Endothelial cell of coronary artery (primary cell): Measurements from ENCODE around the gene GOLGA8O. TPM values are rescaled to one million over a fixed set of nuclear protein-coding genes. Genes with fewer than 3 reads are reported as not detected.

ENCODE experiments used
- total RNA-seq: library from RNA; depleted of rRNA; stranded (reverse); fragments of >200 nt; gene quantifications from 2 replicates; pipeline ENCODE4 v1.2.3, GENCODE V29; 2014

GOLGA8O gene
- total RNA-seq, result 0.09 and 0.19 TPM in 2 replicates

DNA sequence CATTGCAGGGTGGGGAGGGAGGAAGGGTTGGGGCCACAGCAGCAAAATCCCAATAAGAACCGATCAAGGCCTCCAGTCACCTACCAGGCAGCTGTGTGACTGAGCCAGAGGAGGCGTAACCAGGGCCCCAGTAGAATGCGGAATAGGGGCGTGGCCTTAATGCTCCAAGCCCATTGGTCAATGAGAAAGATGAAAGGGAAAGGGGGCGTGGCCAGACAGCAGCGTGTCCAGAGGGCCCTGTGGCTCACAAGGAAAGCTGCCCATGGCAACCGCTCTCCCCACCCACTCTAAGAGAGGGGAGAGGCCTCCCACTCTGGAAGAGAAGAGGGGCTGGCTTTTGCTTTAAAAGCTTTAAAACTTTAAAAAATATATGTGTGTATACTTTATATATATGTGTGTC lies at the start of gene GOLGA8O:
Gene GOLGA8O, minus strand, starts transcription at position 101 of the 400 bp plus-strand sequence. Its CDS starts 98 bp downstream, at position 3.

DNA sequence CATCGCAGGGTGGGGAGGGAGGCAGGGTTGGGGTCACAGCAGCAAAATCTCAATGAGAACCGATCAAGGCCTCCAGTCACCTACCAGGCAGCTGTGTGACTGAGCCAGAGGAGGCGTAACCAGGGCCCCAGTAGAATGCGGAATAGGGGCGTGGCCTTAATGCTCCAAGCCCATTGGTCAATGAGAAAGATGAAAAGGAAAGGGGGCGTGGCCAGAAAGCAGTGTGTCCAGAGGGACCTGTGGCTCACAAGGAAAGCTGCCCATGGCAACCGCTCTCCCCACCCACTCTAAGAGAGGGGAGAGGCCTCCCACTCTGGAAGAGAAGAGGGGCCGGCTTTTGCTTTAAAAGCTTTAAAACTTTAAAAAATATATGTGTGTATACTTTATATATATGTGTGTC lies 52.2 kb downstream of the GOLGA8O start, which contains the start of gene GOLGA8K:
Gene GOLGA8K, minus strand, starts transcription at position 101 of the 400 bp plus-strand sequence. Its CDS starts 98 bp downstream, at position 3.

Other genes starting within 250 kb of the GOLGA8O start
- 0.09 and 0.28 TPM in 2 replicates for gene GOLGA8K, start 52.3 kb downstream of the GOLGA8O start, total RNA-seq
- gene GOLGA8N, start 137.8 kb upstream of the GOLGA8O start, total RNA-seq, result 0.63 and 3.2 TPM in 2 replicates
- gene ARHGAP11A, start 159.9 kb upstream of the GOLGA8O start, total RNA-seq, result 9.2 and 18.5 TPM in 2 replicates
- gene SCG5, start 186.1 kb upstream of the GOLGA8O start, total RNA-seq, result 0.09 and 2.4 TPM in 2 replicates